HCT116 (cell line): ENCODE data around the gene SLC25A29. TPM values are rescaled to one million over a fixed set of nuclear protein-coding genes. Genes with fewer than 3 reads are reported as not detected.
A peak's percentile ranks its signal among the peaks of the same experiment; 100 is the strongest.

Experiments
- ATAC-seq: fragments of 200-7000 bp; cut with Tn5 transposase; 2 replicates; pipeline ENCODE4 v1.9.1; 2020; ENCODE audit warnings: mild to moderate bottlenecking, moderate library complexity
- BruUV-seq: library from RNA; stranded (reverse); fragments of 400-500 nt; replicated peaks from 2 replicates; lab custom pipeline; 2021; lab: Mats Ljungman, UMichigan
- CTCF ChIA-PET: fragments of 300-600 bp; sonication (Branson Sonifier 250); formaldehyde crosslinking; loops from one replicate; lab custom pipeline; 2021; ENCODE audit warnings: antibody characterized with exemption; lab: Charles Lee
- POLR2A ChIA-PET: fragments of 300-600, 350-600 bp; sonication (Branson Sonifier 250); formaldehyde crosslinking; loops from one replicate; lab custom pipeline; 2021; ENCODE audit warnings: antibody characterized with exemption; lab: Charles Lee
- RAD21 ChIA-PET, 2 experiments: fragments of 300-600 bp; sonication (Branson Sonifier 250); formaldehyde crosslinking; loops; one replicate each; lab custom pipeline; 2023; ENCODE audit warnings: low total read pairs in 2 of 2; ENCODE audit not compliant: uncharacterized antibody in 2 of 2, unreplicated experiment in 2 of 2, low non-redundant PET in 1 of 2; lab: Charles Lee
- DNase-seq: peaks from one replicate; pipeline ENCODE4 v3.0.0-alpha.2; 2010; ENCODE audit warnings: low read depth, low spot score
- H2AFZ ChIP-seq: fragments of 200-600 bp; shearing (Covaris generic), sonication (generic); 2 replicates; pipeline ENCODE4 v1.6.1; 2017; ENCODE audit warnings: low read depth, mixed run types, mixed read lengths, antibody characterized with exemption, low read length; ENCODE audit not compliant: poor library complexity, severe bottlenecking
- H3K27ac ChIP-seq: 2 replicates; pipeline ENCODE4 v1.5.1; 2012; ENCODE audit warnings: low read depth, low read length
- H3K27me3 ChIP-seq: fragments of 200-600 bp; sonication (generic); 2 replicates; pipeline ENCODE4 v1.6.1; 2016; ENCODE audit warnings: mixed run types, low read length, mixed read lengths; ENCODE audit not compliant: insufficient read depth
- H3K36me3 ChIP-seq, 2 experiments: fragments of 200-500 bp in 1 of 2; fragments of 200-600 bp in 1 of 2; sonication (Bioruptor generic) in 1 of 2; sonication (generic) in 1 of 2; 2 replicates each; pipeline versions ENCODE4 v1.5.1 to v1.6.1; 2014 to 2016; ENCODE audit warnings: low read length in 2 of 2, inconsistent platforms in 1 of 2, mixed read lengths in 1 of 2, mixed run types in 1 of 2; ENCODE audit not compliant: insufficient read depth in 2 of 2, control insufficient read depth in 1 of 2
- H3K4me1 ChIP-seq, 2 experiments: fragments of 200-600 bp in 1 of 2; sonication (generic) in 1 of 2; 2 replicates each; pipeline versions ENCODE4 v1.5.1 to v1.6.1; 2012 to 2017; ENCODE audit warnings: low read length in 2 of 2, inconsistent platforms in 1 of 2, mild to moderate bottlenecking in 1 of 2, mixed read lengths in 1 of 2, mixed run types in 1 of 2, moderate library complexity in 1 of 2; ENCODE audit not compliant: insufficient read depth in 2 of 2, control insufficient read depth in 1 of 2
- H3K4me2 ChIP-seq: fragments of 200-600 bp; sonication (generic); 2 replicates; pipeline ENCODE4 v1.6.1; 2017; ENCODE audit warnings: mixed run types, low read length, mixed read lengths
- H3K4me3 ChIP-seq, 2 experiments: fragments of 200-600 bp in 1 of 2; sonication (generic) in 1 of 2; replicated peaks in 1 of 2; 2 replicates each; pipeline ENCODE4 v1.5.1; 2011 to 2016; ENCODE audit warnings: low read length in 2 of 2, control low read depth in 1 of 2, low read depth in 1 of 2, mild to moderate bottlenecking in 1 of 2, mixed read lengths in 1 of 2, mixed run types in 1 of 2
- H3K79me2 ChIP-seq: fragments of 200-600 bp; sonication (generic); 2 replicates; pipeline ENCODE4 v1.6.1; 2017; ENCODE audit warnings: mild to moderate bottlenecking, mixed run types, low read length, moderate library complexity, mixed read lengths; ENCODE audit not compliant: insufficient read depth
- H3K9ac ChIP-seq: fragments of 200-600 bp; sonication (generic); 2 replicates; pipeline ENCODE4 v1.6.1; 2016; ENCODE audit warnings: low read length, mixed read lengths
- H3K9me2 ChIP-seq: fragments of 200-600 bp; sonication (generic), shearing (Covaris generic); 2 replicates; pipeline ENCODE4 v1.6.1; 2017; ENCODE audit warnings: mixed run types, mild to moderate bottlenecking, moderate library complexity; ENCODE audit not compliant: insufficient read depth
- H3K9me3 ChIP-seq, 2 experiments: fragments of 200-500 bp in 1 of 2; fragments of 200-600 bp in 1 of 2; sonication (Bioruptor generic) in 1 of 2; sonication (generic) in 1 of 2; 2 replicates each; pipeline ENCODE4 v1.6.1; 2014 to 2017; ENCODE audit warnings: low read length in 2 of 2, mixed read lengths in 2 of 2, inconsistent platforms in 1 of 2, low read depth in 1 of 2, mild to moderate bottlenecking in 1 of 2, mixed run types in 1 of 2, moderate library complexity in 1 of 2; ENCODE audit not compliant: control insufficient read depth in 1 of 2, insufficient read depth in 1 of 2
- H4K20me1 ChIP-seq: fragments of 200-600 bp; sonication (generic), shearing (Covaris generic); 2 replicates; pipeline ENCODE4 v1.6.1; 2017; ENCODE audit warnings: mixed run types, mild to moderate bottlenecking, moderate library complexity; ENCODE audit not compliant: insufficient read depth
- CEBPB ChIP-seq: IDR thresholded peaks from 2 replicates; pipeline ENCODE4 v1.6.1; 2012; ENCODE audit warnings: low read depth
- EZH2phosphoT487 ChIP-seq: fragments of 200-600 bp; IDR thresholded peaks from 2 replicates; pipeline ENCODE4 v1.6.1; 2018; ENCODE audit warnings: antibody characterized with exemption, borderline replicate concordance
- FOSL1 ChIP-seq: IDR thresholded peaks from 2 replicates; pipeline ENCODE4 v1.6.1; 2012; ENCODE audit warnings: low read depth
- POLR2A ChIP-seq: IDR thresholded peaks from 2 replicates; pipeline ENCODE4 v1.7.0; 2011; ENCODE audit warnings: borderline replicate concordance; ENCODE audit not compliant: insufficient read depth, insufficient read length; ENCODE audit errors: extremely low read depth
- POLR2AphosphoS5 ChIP-seq: IDR thresholded peaks from 2 replicates; pipeline ENCODE4 v1.6.1; 2011; ENCODE audit warnings: mild to moderate bottlenecking, low read depth, low read length, moderate library complexity
- TCF7L2 ChIP-seq: IDR thresholded peaks from 2 replicates; pipeline ENCODE4 v1.7.0; 2011; ENCODE audit warnings: borderline replicate concordance, inconsistent platforms; ENCODE audit not compliant: insufficient read depth, insufficient read length; ENCODE audit errors: extremely low read depth
- intact Hi-C: fragments of 100-400 bp; cut with micrococcal nuclease; formaldehyde crosslinking; loops from 2 replicates; pipeline ENCODE4 v1.10.0; 2022
- total RNA-seq: library from RNA; stranded (reverse); gene quantifications from one replicate; pipeline ENCODE4 v1.2.1, GENCODE V29; 2021; ENCODE audit not compliant: unreplicated experiment
- TF ChIP-seq, protein P1 (sequence below), 3 experiments: fragments of 200-600 bp in 1 of 3; sonication (generic) in 1 of 3; IDR thresholded peaks in 2 of 3; conservative IDR thresholded peaks in 1 of 3; 2 replicates each; pipeline ENCODE4 v1.5.1; 2012 to 2017; ENCODE audit warnings: low read depth in 2 of 3, low read length in 2 of 3, antibody characterized with exemption in 1 of 3, borderline replicate concordance in 1 of 3, control low read depth in 1 of 3, mild to moderate bottlenecking in 1 of 3, mixed read lengths in 1 of 3, mixed run types in 1 of 3, moderate library complexity in 1 of 3; ENCODE audit not compliant: insufficient read depth in 1 of 3

The SLC25A29 gene
- total RNA-seq, 1 experiment from 2014 or later: 38.7 TPM

DNA sequence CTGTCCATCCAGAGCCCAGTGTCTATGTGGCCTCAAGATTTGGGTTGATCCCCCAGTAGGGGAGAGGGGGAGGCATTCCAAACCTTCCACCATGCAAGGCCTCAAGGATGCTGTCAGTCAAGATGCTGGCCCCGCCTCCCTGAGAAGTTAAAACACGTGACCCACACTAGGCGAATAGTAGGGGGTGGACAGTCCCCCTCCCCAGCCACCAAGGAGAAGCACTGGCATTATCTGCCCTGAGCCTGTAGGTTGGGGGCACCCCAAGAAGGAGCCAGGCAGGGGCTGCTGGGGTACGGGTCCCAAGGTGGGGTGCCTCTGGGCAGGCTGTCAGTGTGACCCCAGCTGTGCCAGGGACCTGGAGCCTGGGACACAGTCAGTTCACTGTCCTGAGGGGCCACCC is 2.3 kb downstream of the SLC25A29 start:
- TF ChIP-seq CEBPB (no peak), POLR2A (no peak), POLR2AphosphoS5 (no peak), FOSL1 (no peak), EZH2phosphoT487 (no peak)
- TF ChIP-seq, all 23 proteins: peak for 0
- RAD21 ChIA-PET: no interaction called here
- no peaks in the 10 kb centered on the region for H3K9me2 ChIP-seq
- H2AFZ ChIP-seq: no peak overlapping the region
- POLR2A ChIA-PET: no interaction called here
- CTCF ChIA-PET: interaction anchor here (0.9 kb wide), 1 partner anchor 19 kb away, joined by 4 read pairs; no protein-coding TSS in a partner anchor
- H3K9ac ChIP-seq: no peak overlapping the region
- H3K4me2 ChIP-seq: peak overlapping the region; percentile 96; the same call in 1 of the 2 replicates
- no TSS peak for BruUV-seq
- DNase-seq (no peak), ATAC-seq (no peak)
- H3K36me3 ChIP-seq: no peaks in the 10 kb centered on the region
- H3K27ac ChIP-seq: peak overlapping the region; percentile 75; the same call in 1 of the 2 replicates
- no peaks in the 10 kb centered on the region for H3K9me3 ChIP-seq
- peaks cover 7% of the 10 kb centered on the region; the same call in 1 of the 2 replicates for H3K79me2 ChIP-seq
- H4K20me1 ChIP-seq: peaks cover 3% of the 10 kb centered on the region; the same call in 1 of the 2 replicates
- intact Hi-C loops: loop anchor here (2.0 kb wide), 1 partner anchor 73 kb away; the partner anchor contains the start of gene WDR25
- H3K4me3 ChIP-seq: no peak overlapping the region
- no peaks in the 10 kb centered on the region for H3K27me3 ChIP-seq
- H3K4me1 ChIP-seq: peaks cover 29 to 37% of the 10 kb centered on the region in 2 experiments

- ChIA-PET RAD21 (interaction anchor here in 1 of 2 experiments (0.8 kb wide), 1 partner anchor 74 kb away, joined by 3 read pairs; no protein-coding TSS in a partner anchor), POLR2A (no interaction called here), CTCF (interaction anchor here (0.9 to 1.0 kb wide), 2 partner anchors 11 to 18 kb away, joined by 3 to 4 read pairs; no protein-coding TSS in a partner anchor)
- no peak for DNase-seq
- Histone ChIP-seq H3K4me1 (peaks cover 29 to 37% of the 10 kb centered on the region in 2 experiments), H3K36me3 (no peaks in the 10 kb centered on the region), H4K20me1 (peaks cover 3% of the 10 kb centered on the region; the same call in 1 of the 2 replicates), H3K9me3 (no peaks in the 10 kb centered on the region), H3K27me3 (no peaks in the 10 kb centered on the region), H3K9ac (no peak overlapping the region), H3K9me2 (no peaks in the 10 kb centered on the region), H3K4me3 (no peak overlapping the region), H3K27ac (no peak overlapping the region; the same call in 1 of the 2 replicates), H3K79me2 (peaks cover 7% of the 10 kb centered on the region; the same call in 1 of the 2 replicates), H2AFZ (no peak overlapping the region), H3K4me2 (no peak overlapping the region)
- intact Hi-C loops: no loop called here
- BruUV-seq: no TSS peak
- TF ChIP-seq FOSL1 (no peak), TCF7L2 (no peak)
- TF ChIP-seq, protein P1, sequence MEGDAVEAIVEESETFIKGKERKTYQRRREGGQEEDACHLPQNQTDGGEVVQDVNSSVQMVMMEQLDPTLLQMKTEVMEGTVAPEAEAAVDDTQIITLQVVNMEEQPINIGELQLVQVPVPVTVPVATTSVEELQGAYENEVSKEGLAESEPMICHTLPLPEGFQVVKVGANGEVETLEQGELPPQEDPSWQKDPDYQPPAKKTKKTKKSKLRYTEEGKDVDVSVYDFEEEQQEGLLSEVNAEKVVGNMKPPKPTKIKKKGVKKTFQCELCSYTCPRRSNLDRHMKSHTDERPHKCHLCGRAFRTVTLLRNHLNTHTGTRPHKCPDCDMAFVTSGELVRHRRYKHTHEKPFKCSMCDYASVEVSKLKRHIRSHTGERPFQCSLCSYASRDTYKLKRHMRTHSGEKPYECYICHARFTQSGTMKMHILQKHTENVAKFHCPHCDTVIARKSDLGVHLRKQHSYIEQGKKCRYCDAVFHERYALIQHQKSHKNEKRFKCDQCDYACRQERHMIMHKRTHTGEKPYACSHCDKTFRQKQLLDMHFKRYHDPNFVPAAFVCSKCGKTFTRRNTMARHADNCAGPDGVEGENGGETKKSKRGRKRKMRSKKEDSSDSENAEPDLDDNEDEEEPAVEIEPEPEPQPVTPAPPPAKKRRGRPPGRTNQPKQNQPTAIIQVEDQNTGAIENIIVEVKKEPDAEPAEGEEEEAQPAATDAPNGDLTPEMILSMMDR (IDR thresholded peaks at IDR 0.05 in 2 of 3, conservative IDR thresholded peaks at IDR 0.05 in 1 of 3; ENCODE audit: borderline replicate concordance in 1 of 3, insufficient read depth in 1 of 3, low read depth in 2 of 3, low read length in 2 of 3): peak in 2 of 3 experiments; percentile 72 to 83; a peak in 5 of 6 replicates
- ATAC-seq: no peak
Measured at GRCh38 chr14:100303179-100303578, 3.1 kb downstream of the SLC25A29 start.
